Osteocyte (in vitro differentiated cells): Measurements from ENCODE around the gene CYP39A1. TPM values are rescaled to one million over a fixed set of nuclear protein-coding genes. Genes with fewer than 3 reads are reported as not detected.

Source experiments
- DNase-seq: peaks from one replicate; pipeline ENCODE4 v3.0.0; 2021; ENCODE audit warnings: mixed read lengths; ENCODE audit not compliant: unreplicated experiment; ENCODE audit errors: extremely low spot score
- H3K27ac Mint-ChIP-seq: one replicate; pipeline ENCODE4 v1.8.0; 2021; ENCODE audit warnings: mild to moderate bottlenecking, mixed read lengths; ENCODE audit not compliant: unreplicated experiment
- H3K27me3 Mint-ChIP-seq: one replicate; pipeline ENCODE4 v1.8.0; 2021; ENCODE audit warnings: mixed read lengths; ENCODE audit not compliant: unreplicated experiment
- H3K36me3 Mint-ChIP-seq: one replicate; pipeline ENCODE4 v1.8.0; 2021; ENCODE audit warnings: mixed read lengths; ENCODE audit not compliant: unreplicated experiment
- H3K4me1 Mint-ChIP-seq: one replicate; pipeline ENCODE4 v1.8.0; 2021; ENCODE audit warnings: mixed read lengths; ENCODE audit not compliant: unreplicated experiment
- H3K4me3 Mint-ChIP-seq: one replicate; pipeline ENCODE4 v1.8.0; 2021; ENCODE audit warnings: mild to moderate bottlenecking, moderate library complexity, mixed read lengths; ENCODE audit not compliant: unreplicated experiment
- H3K9me3 Mint-ChIP-seq: one replicate; pipeline ENCODE4 v1.8.0; 2021; ENCODE audit warnings: mixed read lengths; ENCODE audit not compliant: unreplicated experiment
- CTCF ChIP-seq: fragments of 200-600 bp; sonication (generic); IDR thresholded peaks from 2 replicates; pipeline ENCODE4 v1.5.0; 2021; ENCODE audit warnings: antibody characterized with exemption, mild to moderate bottlenecking, moderate library complexity
- total RNA-seq: library from RNA; stranded (reverse); gene quantifications from 2 replicates; pipeline ENCODE4 v1.2.1, GENCODE V29; 2021

Gene CYP39A1
- total RNA-seq, 1 donor from 2014 or later = 0.30 TPM

GRCh38 chr6:46584586-46584985, 68.0 kb downstream of the CYP39A1 start:
- no peak overlapping the region for H3K4me3 Mint-ChIP-seq
- H3K4me1 Mint-ChIP-seq = peaks cover 3% of the 10 kb centered on the region
- peaks cover 8% of the 10 kb centered on the region for H3K27me3 Mint-ChIP-seq
- DNase-seq = no peak
- H3K36me3 Mint-ChIP-seq = no peaks in the 10 kb centered on the region
- no peak overlapping the region for H3K27ac Mint-ChIP-seq
- no peaks in the 10 kb centered on the region for H3K9me3 Mint-ChIP-seq
- TF ChIP-seq CTCF = no peak

- DNase-seq = no peak
- no peak for TF ChIP-seq CTCF
- Mint-ChIP-seq H3K27ac (no peak overlapping the region), H3K27me3 (peaks cover 3% of the 10 kb centered on the region), H3K36me3 (no peaks in the 10 kb centered on the region), H3K4me3 (no peak overlapping the region), H3K9me3 (no peaks in the 10 kb centered on the region), H3K4me1 (peaks cover 3% of the 10 kb centered on the region)
These were observed 68.9 kb downstream of the CYP39A1 start for GRCh38 chr6:46583721-46584120.

- Mint-ChIP-seq H3K36me3 (no peaks in the 10 kb centered on the region), H3K9me3 (no peaks in the 10 kb centered on the region), H3K27ac (no peak overlapping the region), H3K4me3 (no peak overlapping the region), H3K4me1 (peaks cover 3% of the 10 kb centered on the region), H3K27me3 (peaks cover 3% of the 10 kb centered on the region)
- no peak for TF ChIP-seq CTCF
- DNase-seq = no peak
These were observed 69.5 kb downstream of the CYP39A1 start for GRCh38 chr6:46583081-46583480.

GRCh38 chr6:46581459-46582177, 71.0 kb downstream of the CYP39A1 start:
- no peaks in the 10 kb centered on the region for H3K9me3 Mint-ChIP-seq
- H3K4me1 Mint-ChIP-seq = no peaks in the 10 kb centered on the region
- no peak for TF ChIP-seq CTCF
- H3K27me3 Mint-ChIP-seq = peaks cover 6% of the 10 kb centered on the region
- H3K4me3 Mint-ChIP-seq = no peak overlapping the region
- no peaks in the 10 kb centered on the region for H3K36me3 Mint-ChIP-seq
- no peak overlapping the region for H3K27ac Mint-ChIP-seq
- no peak for DNase-seq

GRCh38 chr6:46575530-46575929, 77.1 kb downstream of the CYP39A1 start:
- H3K4me3 Mint-ChIP-seq = no peak overlapping the region
- H3K27me3 Mint-ChIP-seq = peaks cover 12% of the 10 kb centered on the region
- peaks cover 4% of the 10 kb centered on the region for H3K9me3 Mint-ChIP-seq
- no peaks in the 10 kb centered on the region for H3K4me1 Mint-ChIP-seq
- H3K27ac Mint-ChIP-seq = no peak overlapping the region
- no peak for DNase-seq
- no peak for TF ChIP-seq CTCF
- H3K36me3 Mint-ChIP-seq = no peaks in the 10 kb centered on the region
